HepG2 (cell line): ENCODE results near the gene TCEAL9. TPM values are rescaled to one million over a fixed set of nuclear protein-coding genes. Genes with fewer than 3 reads are reported as not detected.

Experiments used
- ATAC-seq: fragments of 200-7000 bp; cut with Tn5 transposase; 3 replicates; pipeline ENCODE4 v1.9.1; 2020; ENCODE audit warnings: mild to moderate bottlenecking, moderate library complexity
- BruUV-seq: library from RNA; stranded (reverse); fragments of 400-500 nt; replicated peaks from 2 replicates; lab custom pipeline; 2021; lab: Mats Ljungman, UMichigan
- CTCF ChIA-PET: fragments of 300-600 bp; formaldehyde crosslinking; extraction: SDS; loops from one replicate; lab custom pipeline; 2021; ENCODE audit warnings: low total read pairs, inconsistent platforms, low intra/inter-chr PET ratio; lab: Yijun Ruan, JAX
- POLR2A ChIA-PET: fragments of 350-600 bp; sonication (Branson Sonifier 250); formaldehyde crosslinking; loops from one replicate; lab custom pipeline; 2020; ENCODE audit warnings: antibody characterized with exemption, inconsistent platforms; lab: Yijun Ruan, JAX
- DNase-seq: peaks from one replicate; pipeline ENCODE4 v3.0.0-alpha.2; 2015; ENCODE audit warnings: low spot score
- FAIRE-seq: peaks from 3 replicates; lab custom pipeline; 2011; peaks lifted over from hg19 to GRCh38; lab: Jason Lieb, UNC
- H2AFZ ChIP-seq: one replicate; pipeline ENCODE4 v1.6.1; 2011; ENCODE audit warnings: low read length, inconsistent platforms
- H3K27ac ChIP-seq: fragments of 300-600 bp; 3 replicates; pipeline ENCODE4 v1.8.0; 2011; ENCODE audit warnings: mixed run types, mild to moderate bottlenecking, mixed read lengths, low read length, inconsistent platforms; ENCODE audit not compliant: insufficient read depth; ENCODE audit errors: extremely low read length
- H3K27me3 ChIP-seq, 2 experiments: fragments of 200-600 bp in 1 of 2; 2 replicates in 1 of 2; 3 replicates in 1 of 2; pipeline versions ENCODE4 v1.6.0 to v1.8.0; 2011; ENCODE audit warnings: low read length in 2 of 2, mild to moderate bottlenecking in 2 of 2, moderate library complexity in 2 of 2, inconsistent platforms in 1 of 2; ENCODE audit not compliant: insufficient read depth in 2 of 2, control insufficient read depth in 1 of 2
- H3K36me3 ChIP-seq, 2 experiments: fragments of 200-600 bp in 1 of 2; replicated peaks in 1 of 2; 2 replicates in 1 of 2; 3 replicates in 1 of 2; pipeline versions ENCODE4 v1.5.1 to v1.8.0; 2011; ENCODE audit warnings: low read length in 2 of 2, inconsistent platforms in 1 of 2; ENCODE audit not compliant: insufficient read depth in 2 of 2, control insufficient read depth in 1 of 2
- H3K4me1 ChIP-seq: 2 replicates; pipeline ENCODE4 v1.5.1; 2012; ENCODE audit warnings: low read length, inconsistent platforms; ENCODE audit not compliant: insufficient read depth
- H3K4me2 ChIP-seq: 2 replicates; pipeline ENCODE4 v1.6.0; 2011; ENCODE audit warnings: low read depth, low read length, inconsistent platforms
- H3K4me3 ChIP-seq, 3 experiments: fragments of 200-600 bp in 1 of 3; sonication (generic), shearing (Covaris generic) in 1 of 3; replicated peaks in 1 of 3; 2 replicates each; pipeline ENCODE4 v1.5.1; 2011 to 2016; ENCODE audit warnings: low read length in 3 of 3, inconsistent platforms in 2 of 3, low read depth in 2 of 3, mild to moderate bottlenecking in 2 of 3, control low read depth in 1 of 3, mixed read lengths in 1 of 3; ENCODE audit not compliant: insufficient read depth in 1 of 3
- H3K79me2 ChIP-seq: one replicate; pipeline ENCODE4 v1.6.1; 2011; ENCODE audit warnings: low read length, inconsistent platforms; ENCODE audit not compliant: insufficient read depth
- H3K9ac ChIP-seq: 2 replicates; pipeline ENCODE4 v1.6.0; 2011; ENCODE audit warnings: mild to moderate bottlenecking, low read depth, low read length, inconsistent platforms; ENCODE audit not compliant: insufficient read depth
- H3K9me3 ChIP-seq: 2 replicates; pipeline ENCODE4 v1.5.1; 2012; ENCODE audit warnings: mild to moderate bottlenecking, low read length
- H4K20me1 ChIP-seq: 2 replicates; pipeline ENCODE4 v1.6.0; 2011; ENCODE audit warnings: inconsistent platforms, mild to moderate bottlenecking, low read length, moderate library complexity; ENCODE audit not compliant: insufficient read depth
- CENPX ChIP-seq: sonication (generic); formaldehyde crosslinking; IDR thresholded peaks from 2 replicates; pipeline ENCODE4 v1.9.0; 2021; ENCODE audit warnings: mild to moderate bottlenecking, missing genetic modification reagents, moderate library complexity
- RFX5 ChIP-seq: IDR thresholded peaks from 2 replicates; pipeline ENCODE4 v1.6.1; 2011; ENCODE audit warnings: low read depth, low read length, improper control_type of control experiment
- RXRB ChIP-seq: IDR thresholded peaks from 2 replicates; pipeline ENCODE4 v1.6.1; 2016; ENCODE audit warnings: borderline replicate concordance, missing genetic modification reagents, missing compliant biosample characterization
- XBP1 ChIP-seq: sonication (generic); formaldehyde crosslinking; IDR thresholded peaks from 2 replicates; pipeline ENCODE4 v1.5.0; 2020; ENCODE audit warnings: missing genetic modification reagents
- ZNF20 ChIP-seq: sonication (generic); formaldehyde crosslinking; IDR thresholded peaks from 2 replicates; pipeline ENCODE4 v1.4.0; 2020; ENCODE audit warnings: mild to moderate bottlenecking, moderate library complexity, missing genetic modification reagents
- ZNF34 ChIP-seq: sonication (generic); formaldehyde crosslinking; IDR thresholded peaks from 2 replicates; pipeline ENCODE4 v1.4.0; 2020; ENCODE audit warnings: mild to moderate bottlenecking, missing genetic modification reagents, borderline replicate concordance
- ZNF567 ChIP-seq: sonication (generic); formaldehyde crosslinking; IDR thresholded peaks from 2 replicates; pipeline ENCODE4 v1.8.1; 2023; ENCODE audit warnings: mild to moderate bottlenecking, missing genetic modification reagents, borderline replicate concordance
- WGBS: methylation state at CpG from one replicate; pipeline ENCODE4 v1.1.6; 2017; ENCODE audit warnings: low lambda C conversion rate; 5-methylcytosine and 5-hydroxymethylcytosine counted together
- in situ Hi-C: cut with HindIII; loops from 2 replicates; pipeline ENCODE4 v1.10.0; 2017; ENCODE audit warnings: low pct_unique_long_range_greater_than_20kb; ENCODE audit not compliant: extremely low pct_ligation_motif_present
- intact Hi-C: fragments of 100-400 bp; cut with micrococcal nuclease; formaldehyde crosslinking; loops from one replicate; pipeline ENCODE4 v1.10.0; 2022; ENCODE audit not compliant: unreplicated experiment
- polyA plus RNA-seq, 8 experiments: library from polyadenylated mRNA; depleted of rRNA in 3 of 8; stranded (reverse) in 7 of 8; unstranded in 1 of 8; fragments of >200 nt; fragmentation: Illumina TruSeq in 4 of 8; extraction: Trizol in 4 of 8; gene quantifications; 2 replicates each; pipeline versions ENCODE4 v1.2.1 to v1.2.3, GENCODE V29; 2011 to 2016; ENCODE audit warnings: low read depth in 4 of 8, missing spikeins in 1 of 8, mixed read lengths in 1 of 8; ENCODE audit not compliant: insufficient read depth in 1 of 8
- total RNA-seq, 5 experiments: library from RNA; depleted of rRNA; stranded (reverse); fragments of >200 nt; fragmentation: Illumina TruSeq; extraction: Trizol; gene quantifications; 2 replicates each; pipeline ENCODE4 v1.2.3, GENCODE V29; 2016; ENCODE audit warnings: low read depth in 1 of 5
- TF ChIP-seq, protein P1 (sequence below): sonication (generic); formaldehyde crosslinking; IDR thresholded peaks from 2 replicates; pipeline ENCODE4 v1.5.0; 2020; ENCODE audit warnings: missing genetic modification reagents, mild to moderate bottlenecking, borderline replicate concordance
- TF ChIP-seq, protein P2 (sequence below): IDR thresholded peaks from 2 replicates; pipeline ENCODE4 v1.6.1; 2016; ENCODE audit warnings: missing genetic modification reagents, missing compliant biosample characterization
- TF ChIP-seq, protein P3 (sequence below): sonication (generic); formaldehyde crosslinking; IDR thresholded peaks from 2 replicates; pipeline ENCODE4 v1.4.0; 2020; ENCODE audit warnings: mild to moderate bottlenecking, missing genetic modification reagents
- TF ChIP-seq, protein P4 (sequence below): sonication (generic); formaldehyde crosslinking; IDR thresholded peaks from 2 replicates; pipeline ENCODE4 v1.4.0; 2020; ENCODE audit warnings: missing genetic modification reagents, borderline replicate concordance

The TCEAL9 gene
- total and polyA plus RNA-seq, 2 of the 13 experiments (the other 11 are each of a cell fraction or from before 2014, with no cell fraction given): 15.8 to 45.8 TPM

DNA sequence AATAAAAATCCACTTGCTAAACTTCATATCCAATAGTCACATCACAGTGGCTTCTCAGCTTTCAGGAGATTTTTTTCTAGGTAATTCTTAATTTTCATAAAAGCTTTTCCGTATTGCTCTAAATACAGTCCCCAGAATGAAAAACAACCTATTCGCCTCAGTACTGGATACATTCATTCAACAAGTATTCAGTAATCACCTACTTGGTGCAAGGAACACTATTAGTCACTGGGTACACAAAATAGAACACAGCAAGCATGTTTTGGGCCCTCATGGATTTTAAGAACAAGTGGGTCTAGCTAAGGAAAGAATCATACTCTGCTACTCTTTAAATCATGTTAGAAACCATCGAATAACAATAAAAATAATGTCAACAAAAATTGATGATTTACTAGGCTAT is 17.3 kb downstream of the TCEAL9 start (continued):
- TF ChIP-seq, protein P1, sequence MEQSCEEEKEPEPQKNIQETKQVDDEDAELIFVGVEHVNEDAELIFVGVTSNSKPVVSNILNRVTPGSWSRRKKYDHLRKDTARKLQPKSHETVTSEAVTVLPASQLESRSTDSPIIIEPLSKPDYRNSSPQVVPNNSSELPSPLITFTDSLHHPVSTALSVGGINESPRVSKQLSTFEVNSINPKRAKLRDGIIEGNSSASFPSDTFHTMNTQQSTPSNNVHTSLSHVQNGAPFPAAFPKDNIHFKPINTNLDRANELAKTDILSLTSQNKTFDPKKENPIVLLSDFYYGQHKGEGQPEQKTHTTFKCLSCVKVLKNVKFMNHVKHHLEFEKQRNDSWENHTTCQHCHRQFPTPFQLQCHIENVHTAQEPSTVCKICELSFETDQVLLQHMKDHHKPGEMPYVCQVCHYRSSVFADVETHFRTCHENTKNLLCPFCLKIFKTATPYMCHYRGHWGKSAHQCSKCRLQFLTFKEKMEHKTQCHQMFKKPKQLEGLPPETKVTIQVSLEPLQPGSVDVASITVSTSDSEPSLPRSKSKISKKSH (CRISPR knock-in tag): no peak

DNA sequence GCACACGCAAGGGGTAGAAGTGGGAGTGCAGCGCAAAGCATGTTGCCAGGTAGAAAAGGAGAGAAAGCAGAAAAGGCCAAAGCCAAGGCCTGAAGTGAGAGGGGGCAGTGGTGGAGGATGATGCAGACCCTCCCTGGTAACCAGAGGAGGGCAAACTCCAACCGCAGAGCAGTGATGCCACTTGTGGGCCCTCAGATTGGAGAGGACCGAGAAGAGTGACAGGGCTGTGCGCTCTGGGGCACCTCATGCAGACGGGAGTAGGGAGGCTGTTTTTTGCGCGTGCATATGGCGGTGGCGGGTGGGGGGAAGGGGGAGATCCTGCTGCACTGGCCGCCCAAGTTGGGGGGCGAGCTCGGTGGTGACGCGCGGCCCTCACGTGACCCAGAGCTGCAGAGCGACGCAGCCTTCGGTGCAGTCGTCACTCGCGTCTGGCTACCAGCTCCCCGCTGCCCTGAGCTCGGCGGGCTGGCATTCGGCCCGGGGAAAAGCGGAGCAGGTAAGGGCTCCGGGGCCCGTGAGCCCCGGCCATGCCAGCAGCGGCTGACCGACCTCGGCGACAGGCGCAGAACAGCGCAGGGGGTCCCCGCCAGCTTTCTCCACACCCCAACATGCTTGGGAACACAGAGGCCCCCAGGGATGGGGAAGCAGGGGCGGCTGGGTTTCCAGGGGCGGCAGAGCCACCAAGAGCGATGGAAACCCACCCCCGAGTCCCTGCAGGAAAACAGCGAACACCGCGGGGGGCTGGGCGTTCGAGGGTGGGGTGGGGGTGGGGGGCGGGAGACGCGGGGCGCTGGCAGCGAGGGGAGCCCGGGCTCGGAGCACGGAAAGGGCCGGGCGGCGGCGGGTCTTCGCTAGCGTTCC is 20.0 kb downstream of the TCEAL9 start, which contains the start of gene BEX3:
BEX3 (plus strand) TSS at position 421 of the 861 bp plus-strand sequence. CDS start 984 bp downstream, outside the sequence.
- Histone ChIP-seq H2AFZ (peak within 1 kb of the TSS; percentile 15), H3K9ac (peak within 1 kb of the TSS; percentile 54), H3K27me3 (no peaks in the 10 kb centered on the region), H3K4me1 (0 out of 2 replicates have a peak, but pooled peaks cover 6% of the 10 kb centered on the region), H3K79me2 (no peaks in the 10 kb centered on the region), H3K4me2 (peak within 1 kb of the TSS; percentile 65), H3K27ac (peak within 1 kb of the TSS; percentile 43), H3K9me3 (no peaks in the 10 kb centered on the region), H3K36me3 (no peaks in the 10 kb centered on the region), H4K20me1 (no peaks in the 10 kb centered on the region), H3K4me3 (peak within 1 kb of the TSS; percentile 47 to 73 (median 70); a peak in 5 of 6 replicates)
- in situ Hi-C loops (no loop called here), intact Hi-C loops (no loop called here)
- FAIRE-seq (no peak), ATAC-seq (peak; percentile 91), DNase-seq (peak; percentile 24)
- POLR2A ChIA-PET: interaction anchor here (0.9 to 1.9 kb wide), 3 partner anchors 14 to 21 kb away, joined by 4 to 13 read pairs (median 6); partner anchors contain the start of gene TCEAL9
- BruUV-seq: no TSS peak
- WGBS: 67% methylated on average over 3 of the region's 62 CpGs
- CTCF ChIA-PET: no interaction called here
- no peak for TF ChIP-seq ZNF20 (CRISPR knock-in tag)
- TF ChIP-seq, protein P2, sequence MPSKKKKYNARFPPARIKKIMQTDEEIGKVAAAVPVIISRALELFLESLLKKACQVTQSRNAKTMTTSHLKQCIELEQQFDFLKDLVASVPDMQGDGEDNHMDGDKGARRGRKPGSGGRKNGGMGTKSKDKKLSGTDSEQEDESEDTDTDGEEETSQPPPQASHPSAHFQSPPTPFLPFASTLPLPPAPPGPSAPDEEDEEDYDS (CRISPR knock-in tag): no peak
- TF ChIP-seq RXRB (CRISPR knock-in tag): no peak
- TF ChIP-seq ZNF34 (CRISPR knock-in tag): no peak
- no peak for TF ChIP-seq ZNF567 (CRISPR knock-in tag)
- TF ChIP-seq, protein P3, sequence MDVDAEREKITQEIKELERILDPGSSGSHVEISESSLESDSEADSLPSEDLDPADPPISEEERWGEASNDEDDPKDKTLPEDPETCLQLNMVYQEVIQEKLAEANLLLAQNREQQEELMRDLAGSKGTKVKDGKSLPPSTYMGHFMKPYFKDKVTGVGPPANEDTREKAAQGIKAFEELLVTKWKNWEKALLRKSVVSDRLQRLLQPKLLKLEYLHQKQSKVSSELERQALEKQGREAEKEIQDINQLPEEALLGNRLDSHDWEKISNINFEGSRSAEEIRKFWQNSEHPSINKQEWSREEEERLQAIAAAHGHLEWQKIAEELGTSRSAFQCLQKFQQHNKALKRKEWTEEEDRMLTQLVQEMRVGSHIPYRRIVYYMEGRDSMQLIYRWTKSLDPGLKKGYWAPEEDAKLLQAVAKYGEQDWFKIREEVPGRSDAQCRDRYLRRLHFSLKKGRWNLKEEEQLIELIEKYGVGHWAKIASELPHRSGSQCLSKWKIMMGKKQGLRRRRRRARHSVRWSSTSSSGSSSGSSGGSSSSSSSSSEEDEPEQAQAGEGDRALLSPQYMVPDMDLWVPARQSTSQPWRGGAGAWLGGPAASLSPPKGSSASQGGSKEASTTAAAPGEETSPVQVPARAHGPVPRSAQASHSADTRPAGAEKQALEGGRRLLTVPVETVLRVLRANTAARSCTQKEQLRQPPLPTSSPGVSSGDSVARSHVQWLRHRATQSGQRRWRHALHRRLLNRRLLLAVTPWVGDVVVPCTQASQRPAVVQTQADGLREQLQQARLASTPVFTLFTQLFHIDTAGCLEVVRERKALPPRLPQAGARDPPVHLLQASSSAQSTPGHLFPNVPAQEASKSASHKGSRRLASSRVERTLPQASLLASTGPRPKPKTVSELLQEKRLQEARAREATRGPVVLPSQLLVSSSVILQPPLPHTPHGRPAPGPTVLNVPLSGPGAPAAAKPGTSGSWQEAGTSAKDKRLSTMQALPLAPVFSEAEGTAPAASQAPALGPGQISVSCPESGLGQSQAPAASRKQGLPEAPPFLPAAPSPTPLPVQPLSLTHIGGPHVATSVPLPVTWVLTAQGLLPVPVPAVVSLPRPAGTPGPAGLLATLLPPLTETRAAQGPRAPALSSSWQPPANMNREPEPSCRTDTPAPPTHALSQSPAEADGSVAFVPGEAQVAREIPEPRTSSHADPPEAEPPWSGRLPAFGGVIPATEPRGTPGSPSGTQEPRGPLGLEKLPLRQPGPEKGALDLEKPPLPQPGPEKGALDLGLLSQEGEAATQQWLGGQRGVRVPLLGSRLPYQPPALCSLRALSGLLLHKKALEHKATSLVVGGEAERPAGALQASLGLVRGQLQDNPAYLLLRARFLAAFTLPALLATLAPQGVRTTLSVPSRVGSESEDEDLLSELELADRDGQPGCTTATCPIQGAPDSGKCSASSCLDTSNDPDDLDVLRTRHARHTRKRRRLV (CRISPR knock-in tag): no peak
- TF ChIP-seq, protein P4, sequence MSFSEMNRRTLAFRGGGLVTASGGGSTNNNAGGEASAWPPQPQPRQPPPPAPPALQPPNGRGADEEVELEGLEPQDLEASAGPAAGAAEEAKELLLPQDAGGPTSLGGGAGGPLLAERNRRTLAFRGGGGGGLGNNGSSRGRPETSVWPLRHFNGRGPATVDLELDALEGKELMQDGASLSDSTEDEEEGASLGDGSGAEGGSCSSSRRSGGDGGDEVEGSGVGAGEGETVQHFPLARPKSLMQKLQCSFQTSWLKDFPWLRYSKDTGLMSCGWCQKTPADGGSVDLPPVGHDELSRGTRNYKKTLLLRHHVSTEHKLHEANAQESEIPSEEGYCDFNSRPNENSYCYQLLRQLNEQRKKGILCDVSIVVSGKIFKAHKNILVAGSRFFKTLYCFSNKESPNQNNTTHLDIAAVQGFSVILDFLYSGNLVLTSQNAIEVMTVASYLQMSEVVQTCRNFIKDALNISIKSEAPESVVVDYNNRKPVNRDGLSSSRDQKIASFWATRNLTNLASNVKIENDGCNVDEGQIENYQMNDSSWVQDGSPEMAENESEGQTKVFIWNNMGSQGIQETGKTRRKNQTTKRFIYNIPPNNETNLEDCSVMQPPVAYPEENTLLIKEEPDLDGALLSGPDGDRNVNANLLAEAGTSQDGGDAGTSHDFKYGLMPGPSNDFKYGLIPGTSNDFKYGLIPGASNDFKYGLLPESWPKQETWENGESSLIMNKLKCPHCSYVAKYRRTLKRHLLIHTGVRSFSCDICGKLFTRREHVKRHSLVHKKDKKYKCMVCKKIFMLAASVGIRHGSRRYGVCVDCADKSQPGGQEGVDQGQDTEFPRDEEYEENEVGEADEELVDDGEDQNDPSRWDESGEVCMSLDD (CRISPR knock-in tag): no peak
- no peak for TF ChIP-seq XBP1 (CRISPR knock-in tag)
- no peak for TF ChIP-seq CENPX (CRISPR knock-in tag)
- TF ChIP-seq RFX5: peak; percentile 40; the same call in 1 of the 2 replicates
